Stimulated activated CD4-positive, alpha-beta T cell treated with anti-CD3 and anti-CD28 coated beads, Interleukin-1b, Interleukin-23, amount 100 ng/mL, for 1 hour (primary cell): ENCODE data around the gene TOR4A.
A peak's percentile ranks its signal among the peaks of the same experiment; 100 is the strongest.

Experiments
- DNase-seq, 2 donors: peaks; one replicate each; pipeline ENCODE4 v3.0.0-alpha.2; 2020; ENCODE audit warnings: low read depth in 2 of 2

The TOR4A gene

GRCh38 chr9:137294681-137295237 lies 17.2 kb downstream of the TOR4A start:
- no peak for DNase-seq

- DNase-seq: peak in 1 of 2 donors; percentile 38
Observed at GRCh38 chr9:137295238-137295811, 17.8 kb downstream of the TOR4A start.

GRCh38 chr9:137295849-137296669 lies 18.5 kb downstream of the TOR4A start:
- no peak for DNase-seq

GRCh38 chr9:137296670-137297664 lies 19.4 kb downstream of the TOR4A start:
- DNase-seq: no peak

GRCh38 chr9:137297966-137298365 lies 20.4 kb downstream of the TOR4A start:
- no peak for DNase-seq

- DNase-seq: no peak
Observed at GRCh38 chr9:137298401-137299202, 21.1 kb downstream of the TOR4A start.

- no peak for DNase-seq
Observed at GRCh38 chr9:137299203-137299565, 21.7 kb downstream of the TOR4A start.

GRCh38 chr9:137299938-137300337 lies 22.4 kb downstream of the TOR4A start:
- DNase-seq: no peak

GRCh38 chr9:137300567-137301080 lies 23.1 kb downstream of the TOR4A start:
- DNase-seq: no peak

- DNase-seq: no peak
Observed at GRCh38 chr9:137301081-137301947, 23.8 kb downstream of the TOR4A start.

- DNase-seq: peak; percentile 79 to 92
Observed at GRCh38 chr9:137302118-137302448, 24.6 kb downstream of the TOR4A start, which contains the start of gene NRARP. Gene NRARP (minus strand): TSS chr9:137302271. CDS start chr9:137301928, 343 bp downstream.

GRCh38 chr9:137302449-137303150 lies 25.1 kb downstream of the TOR4A start:
- no peak for DNase-seq

- DNase-seq: no peak
Observed at GRCh38 chr9:137303151-137303892, 25.8 kb downstream of the TOR4A start.

GRCh38 chr9:137303893-137304382 lies 26.4 kb downstream of the TOR4A start:
- DNase-seq: no peak

- no peak for DNase-seq
Observed at GRCh38 chr9:137304383-137305059, 27.0 kb downstream of the TOR4A start.

GRCh38 chr9:137305060-137305797 lies 27.7 kb downstream of the TOR4A start:
- peak; percentile 21 to 35 for DNase-seq

GRCh38 chr9:137305798-137306065 lies 28.2 kb downstream of the TOR4A start:
- DNase-seq: no peak
